Skeletal muscle tissue (tissue), 4 donors: Measurements from ENCODE around the gene ATP8B1. TPM values are rescaled to one million over a fixed set of nuclear protein-coding genes. Genes with fewer than 3 reads are reported as not detected.
A peak's percentile ranks its signal among the peaks of the same experiment; 100 is the strongest.

Experiments used
- H3K27ac ChIP-seq: one replicate; pipeline ENCODE4 v1.7.0; 2013; ENCODE audit warnings: mild to moderate bottlenecking, low read depth, low read length, inconsistent platforms
- H3K27me3 ChIP-seq, 3 donors: one replicate each; pipeline ENCODE4 v1.7.0; 2013; ENCODE audit warnings: low read length in 3 of 3; ENCODE audit not compliant: control insufficient read depth in 3 of 3, insufficient read depth in 3 of 3
- H3K36me3 ChIP-seq, 3 donors: one replicate each; pipeline ENCODE4 v1.7.0; 2013; ENCODE audit warnings: low read length in 3 of 3; ENCODE audit not compliant: control insufficient read depth in 3 of 3, insufficient read depth in 3 of 3
- H3K4me1 ChIP-seq, 3 donors: one replicate each; pipeline ENCODE4 v1.7.0; 2013; ENCODE audit warnings: low read length in 3 of 3, mild to moderate bottlenecking in 3 of 3; ENCODE audit not compliant: control insufficient read depth in 3 of 3, insufficient read depth in 3 of 3
- H3K4me3 ChIP-seq, 3 donors: one replicate each; pipeline ENCODE4 v1.7.0; 2013; ENCODE audit warnings: low read length in 3 of 3
- H3K9ac ChIP-seq, 3 donors: one replicate each; pipeline ENCODE4 v1.7.0; 2013; ENCODE audit warnings: low read length in 3 of 3, mild to moderate bottlenecking in 3 of 3, moderate library complexity in 2 of 3, low read depth in 1 of 3
- H3K9me3 ChIP-seq, 3 donors: one replicate each; pipeline ENCODE4 v1.7.0; 2013; ENCODE audit warnings: low read length in 3 of 3; ENCODE audit not compliant: control insufficient read depth in 3 of 3
- total RNA-seq: library from RNA; depleted of rRNA; stranded (reverse); fragments of >200 nt; gene quantifications from one replicate; pipeline ENCODE4 v1.2.3, GENCODE V29; 2014
- donor health status: Osteomylitis.

The ATP8B1 gene
- total RNA-seq, 1 donor from 2014 or later, result 4.7 TPM

DNA sequence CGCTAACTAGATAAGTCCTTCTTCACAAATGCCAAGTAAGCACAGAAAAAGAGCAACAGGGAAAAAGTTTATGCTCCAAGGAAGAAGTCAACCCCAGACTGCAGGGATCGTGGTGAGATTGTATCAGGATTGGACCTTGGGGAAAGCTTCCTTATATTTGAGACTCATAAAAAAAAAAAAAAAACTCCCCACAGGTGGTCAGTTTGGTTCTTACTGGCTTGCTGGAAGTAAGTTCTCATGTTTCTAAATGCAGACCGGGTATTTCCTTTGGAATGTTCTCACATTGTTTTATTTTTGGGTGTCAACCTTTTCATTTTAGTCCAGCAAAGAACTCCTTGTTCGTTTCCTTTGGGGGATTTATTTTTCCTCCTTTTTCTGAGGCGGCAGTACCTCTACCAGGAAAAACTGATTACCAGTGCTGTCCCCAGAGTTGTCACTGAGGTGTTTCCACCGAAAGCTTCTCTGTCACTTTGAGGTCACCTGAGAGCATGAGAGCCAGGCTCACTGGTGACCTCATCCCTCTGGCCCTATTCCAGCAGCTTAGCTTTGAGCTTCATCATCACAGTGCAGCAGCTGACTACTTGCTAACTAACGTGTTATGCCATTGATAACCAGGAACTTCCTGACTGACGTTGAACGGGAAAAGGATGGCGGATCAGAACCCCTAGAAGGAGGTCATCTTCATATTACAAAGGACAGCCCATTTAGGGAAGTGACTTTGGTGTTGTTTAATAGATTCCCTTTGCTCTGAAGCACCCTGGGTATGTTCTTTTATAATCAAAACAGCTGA, 16.8 kb upstream of the ATP8B1 start:
- no peak overlapping the region for H3K4me3 ChIP-seq
- H3K9me3 ChIP-seq, result no peaks in the 10 kb centered on the region

DNA sequence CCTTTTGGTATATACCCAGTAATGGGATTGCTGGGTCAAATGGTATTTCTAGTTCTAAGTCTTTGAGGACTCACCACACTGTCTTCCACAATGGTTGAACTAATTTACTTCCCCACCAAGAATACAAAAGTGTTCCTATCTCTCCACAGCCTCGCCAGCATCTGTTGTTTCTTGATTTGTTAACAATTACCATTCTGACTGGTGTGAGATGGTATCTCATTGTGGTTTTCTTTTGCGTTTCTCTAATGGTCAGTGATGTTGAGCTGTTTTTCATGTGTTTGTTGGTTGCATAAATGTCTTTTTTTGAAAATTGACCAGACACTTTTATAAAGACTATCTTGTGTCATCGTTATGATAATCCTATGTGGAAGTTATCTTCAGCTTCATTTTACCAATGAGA, 16.0 kb upstream of the ATP8B1 start:
- Histone ChIP-seq H3K9me3 (no peaks in the 10 kb centered on the region), H3K9ac (no peak overlapping the region), H3K27ac (peak overlapping the region; percentile 46), H3K36me3 (no peaks in the 10 kb centered on the region), H3K4me3 (no peak overlapping the region), H3K4me1 (peaks cover 5 to 8% (median 7%) of the 10 kb centered on the region in 3 donors), H3K27me3 (no peaks in the 10 kb centered on the region)

More for the DNA sequence above, 16.8 kb upstream of the ATP8B1 start:
- H3K4me1 ChIP-seq, result peaks cover 5 to 8% (median 7%) of the 10 kb centered on the region in 3 donors
- H3K36me3 ChIP-seq, result no peaks in the 10 kb centered on the region
- no peaks in the 10 kb centered on the region for H3K27me3 ChIP-seq
- H3K9ac ChIP-seq, result no peak overlapping the region
- peak overlapping the region; percentile 46 for H3K27ac ChIP-seq

DNA sequence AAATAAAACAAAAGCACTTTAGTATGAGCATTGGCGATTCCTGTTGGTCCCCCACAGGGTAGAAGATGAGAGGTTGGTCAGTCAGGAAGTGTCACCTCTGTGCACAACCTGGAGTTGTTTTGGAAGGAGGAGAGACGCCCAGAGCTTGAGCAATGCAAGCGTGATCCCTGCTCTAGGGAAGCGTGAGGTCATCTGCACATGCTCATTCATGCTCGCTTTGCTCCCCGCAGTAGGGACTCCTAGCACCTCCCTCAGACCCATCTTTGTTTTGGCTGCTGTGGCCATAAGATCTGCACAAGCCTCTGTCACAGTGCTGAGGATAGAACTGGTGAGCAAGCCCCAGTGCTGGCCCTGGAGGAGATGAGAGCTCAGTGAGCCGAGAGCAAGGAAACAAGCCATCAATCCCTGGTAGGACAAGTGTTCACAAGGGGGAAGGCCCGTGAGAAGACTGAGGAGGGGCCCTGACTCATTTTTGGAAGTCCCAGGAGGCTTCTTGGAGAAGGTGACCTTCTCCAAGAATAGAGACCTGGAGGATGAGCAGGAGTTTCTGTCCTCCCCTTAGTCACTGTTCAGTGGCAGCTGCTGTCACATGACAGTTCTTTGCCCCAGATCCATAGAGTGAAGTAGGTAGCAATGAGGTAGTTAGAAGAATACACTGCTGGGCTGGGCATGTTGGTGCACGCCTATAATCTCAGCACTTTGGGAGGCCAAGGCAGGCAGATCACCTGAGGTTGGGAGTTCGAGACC, 13.3 kb upstream of the ATP8B1 start:
- Histone ChIP-seq H3K4me1 (peaks cover 5 to 8% (median 7%) of the 10 kb centered on the region in 3 donors), H3K9me3 (no peaks in the 10 kb centered on the region), H3K27me3 (no peaks in the 10 kb centered on the region), H3K9ac (no peak overlapping the region), H3K27ac (no peak overlapping the region), H3K4me3 (no peak overlapping the region), H3K36me3 (no peaks in the 10 kb centered on the region)

DNA sequence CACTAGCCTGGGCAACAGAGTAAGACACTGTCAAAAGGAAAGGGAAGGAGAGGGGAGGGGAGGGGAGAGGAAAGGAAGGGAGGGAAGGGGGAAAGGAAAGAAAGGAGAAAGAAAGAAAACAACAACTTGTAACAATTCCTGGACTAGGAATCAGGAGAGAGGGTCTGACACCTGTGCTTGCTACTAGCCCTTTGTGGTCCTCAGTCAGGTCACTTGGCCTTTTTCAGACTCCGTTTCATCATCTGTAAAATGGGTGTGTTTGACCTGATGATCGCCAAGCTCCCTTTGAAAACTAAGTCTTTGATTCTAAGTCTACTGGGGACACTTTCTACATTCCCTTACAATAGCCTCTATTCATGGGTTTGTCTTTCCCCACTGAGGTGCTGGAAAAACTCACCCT, 11.4 kb upstream of the ATP8B1 start:
- no peak overlapping the region for H3K4me3 ChIP-seq
- no peak overlapping the region for H3K9ac ChIP-seq
- H3K27me3 ChIP-seq, result no peaks in the 10 kb centered on the region
- H3K4me1 ChIP-seq, result peaks cover 0 to 2% (median 2%) of the 10 kb centered on the region in 3 donors
- no peaks in the 10 kb centered on the region for H3K36me3 ChIP-seq
- no peak overlapping the region for H3K27ac ChIP-seq
- H3K9me3 ChIP-seq, result no peaks in the 10 kb centered on the region

DNA sequence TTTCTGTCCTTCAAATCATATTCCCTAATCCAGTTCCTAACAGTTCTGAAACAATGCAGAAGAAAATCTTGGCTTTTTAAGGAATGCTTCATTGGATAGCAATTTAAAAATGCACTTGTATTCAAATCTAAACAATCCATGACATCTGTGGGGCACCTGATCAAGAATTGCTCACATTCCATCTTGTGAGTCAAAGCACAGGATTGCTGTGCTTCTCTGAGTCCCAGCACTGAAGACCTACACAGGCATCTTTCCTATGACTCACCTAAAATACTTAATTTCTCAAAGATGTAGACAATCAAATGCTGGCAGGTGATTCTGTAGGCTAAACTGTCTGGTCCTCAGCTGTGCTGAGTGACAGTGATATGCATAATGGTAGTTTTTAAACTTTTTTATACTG, 10.1 kb upstream of the ATP8B1 start:
- H3K27me3 ChIP-seq, result no peaks in the 10 kb centered on the region
- H3K4me3 ChIP-seq, result no peak overlapping the region
- H3K36me3 ChIP-seq, result no peaks in the 10 kb centered on the region
- H3K9ac ChIP-seq, result no peak overlapping the region
- no peaks in the 10 kb centered on the region for H3K9me3 ChIP-seq
- no peak overlapping the region for H3K27ac ChIP-seq
- H3K4me1 ChIP-seq, result no peaks in the 10 kb centered on the region

DNA sequence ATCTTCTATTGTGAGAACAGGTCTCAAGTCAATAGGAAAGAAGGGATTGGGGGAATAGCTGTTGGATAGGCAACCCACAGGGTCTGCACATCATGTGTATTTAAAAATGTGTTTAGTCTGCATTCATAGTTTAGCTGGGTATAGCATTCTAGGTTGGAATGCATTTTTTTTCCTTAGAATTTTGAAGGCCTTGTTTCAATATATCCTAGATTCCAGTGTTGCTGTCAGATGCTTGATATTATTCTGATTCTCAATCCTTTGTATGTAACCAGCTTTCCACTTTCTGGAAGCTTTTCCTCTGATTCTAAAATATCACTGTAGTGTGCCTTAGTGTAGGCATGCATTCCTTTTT, 9.0 kb upstream of the ATP8B1 start:
- Histone ChIP-seq H3K9me3 (no peaks in the 10 kb centered on the region), H3K9ac (no peak overlapping the region), H3K27ac (no peak overlapping the region), H3K27me3 (no peaks in the 10 kb centered on the region), H3K4me1 (peaks cover 2 to 6% (median 2%) of the 10 kb centered on the region in 3 donors), H3K36me3 (no peaks in the 10 kb centered on the region), H3K4me3 (no peak overlapping the region)

DNA sequence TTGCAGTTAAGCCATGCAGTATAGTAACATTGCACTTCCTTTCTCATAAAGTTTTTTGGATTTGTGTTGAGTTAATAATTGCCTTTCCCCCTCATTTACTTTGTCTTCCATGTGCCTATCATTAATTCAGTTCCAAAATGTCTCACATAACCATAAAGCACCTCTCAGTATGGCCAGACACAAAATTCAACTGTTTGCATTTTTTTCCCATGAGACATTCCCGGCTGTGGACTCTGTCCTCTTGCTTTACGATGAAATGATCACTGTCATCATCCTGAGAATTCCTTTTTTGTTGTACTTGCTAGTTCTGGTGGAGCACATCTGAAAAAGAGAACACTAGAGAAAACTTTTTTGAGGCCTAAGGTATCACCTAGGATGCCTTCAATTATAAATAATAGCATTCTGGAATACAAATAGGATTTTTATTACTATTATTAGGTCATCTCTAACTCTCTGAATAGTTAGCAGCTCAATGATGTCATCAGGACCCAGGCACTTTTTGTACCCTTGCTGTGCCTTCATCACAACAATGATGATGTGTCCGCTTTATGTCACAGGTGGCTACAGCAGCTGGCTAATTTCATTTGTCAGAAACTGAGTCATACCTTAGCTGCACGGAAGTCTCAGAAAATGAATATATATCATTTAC, 8.5 kb upstream of the ATP8B1 start:
- Histone ChIP-seq H3K27ac (no peak overlapping the region), H3K27me3 (no peaks in the 10 kb centered on the region), H3K9ac (no peak overlapping the region), H3K4me1 (peaks cover 7 to 10% (median 7%) of the 10 kb centered on the region in 3 donors), H3K4me3 (no peak overlapping the region), H3K36me3 (no peaks in the 10 kb centered on the region), H3K9me3 (no peaks in the 10 kb centered on the region)

DNA sequence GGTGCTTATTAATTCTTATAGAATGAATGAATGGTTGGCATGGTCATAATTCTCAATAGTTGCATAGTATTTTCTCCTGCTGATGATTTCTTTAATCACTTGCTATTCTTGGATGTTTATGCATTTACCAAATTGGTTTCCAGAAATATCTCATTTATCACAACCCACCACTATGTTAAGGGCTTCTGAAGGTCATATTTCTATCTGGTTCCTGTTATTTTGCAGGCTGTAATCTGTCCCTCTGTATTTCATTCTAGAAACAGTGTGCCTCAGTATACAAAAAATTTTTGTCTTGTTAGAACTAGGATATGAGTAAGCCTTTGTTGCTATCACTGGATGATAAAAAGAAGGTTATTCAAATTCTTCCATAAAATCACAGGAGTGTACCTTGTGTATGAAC, 6.1 kb upstream of the ATP8B1 start:
- no peaks in the 10 kb centered on the region for H3K9me3 ChIP-seq
- H3K27me3 ChIP-seq, result no peaks in the 10 kb centered on the region
- no peak overlapping the region for H3K27ac ChIP-seq
- H3K4me3 ChIP-seq, result no peak overlapping the region
- H3K9ac ChIP-seq, result no peak overlapping the region
- no peaks in the 10 kb centered on the region for H3K36me3 ChIP-seq
- H3K4me1 ChIP-seq, result peaks cover 7 to 10% (median 8%) of the 10 kb centered on the region in 3 donors

DNA sequence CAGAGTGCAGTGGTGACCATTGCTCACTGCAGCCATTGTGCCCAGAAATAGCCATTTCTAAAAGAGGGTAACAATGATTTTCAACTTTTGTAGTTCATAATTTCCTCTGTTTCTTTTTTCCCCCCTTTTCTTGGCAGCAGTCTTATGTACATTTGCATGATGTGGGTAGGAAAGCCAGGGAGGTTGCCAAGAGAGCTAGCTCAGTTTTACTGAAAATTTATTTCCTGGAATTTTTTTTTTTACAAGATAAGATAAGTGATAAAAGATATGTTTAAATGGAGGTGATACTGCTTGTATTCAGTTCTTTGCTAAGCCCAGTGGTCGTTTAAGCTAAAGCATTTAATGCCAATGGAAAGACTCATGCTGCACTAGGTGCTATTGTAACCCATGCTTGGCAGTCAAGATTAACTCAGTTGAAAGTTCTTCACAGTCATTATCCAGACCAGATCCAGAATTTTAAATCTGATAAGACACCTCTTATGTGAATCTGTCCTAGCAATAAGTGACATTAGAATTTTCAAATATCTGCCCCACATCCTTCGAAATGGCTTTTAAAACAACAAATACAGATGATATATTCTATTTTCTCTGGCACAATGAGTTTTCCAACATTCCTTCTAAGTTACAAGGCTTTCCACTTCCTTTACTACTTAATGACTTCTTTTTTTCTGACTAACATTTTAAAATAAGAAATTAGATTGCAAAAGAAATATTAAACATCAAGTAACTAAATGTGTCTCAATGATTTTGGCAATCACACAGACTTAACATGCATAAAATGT, 4.4 kb upstream of the ATP8B1 start:
- no peak overlapping the region for H3K9ac ChIP-seq
- peak overlapping the region; percentile 39 for H3K27ac ChIP-seq

More for the DNA sequence above, 4.4 kb upstream of the ATP8B1 start:
- no peak overlapping the region for H3K4me3 ChIP-seq
- no peaks in the 10 kb centered on the region for H3K27me3 ChIP-seq
- no peaks in the 10 kb centered on the region for H3K9me3 ChIP-seq
- peaks cover 15 to 20% (median 17%) of the 10 kb centered on the region in 3 donors for H3K4me1 ChIP-seq
- no peaks in the 10 kb centered on the region for H3K36me3 ChIP-seq
